Activated CD8-positive, alpha-beta memory T cell treated with anti-CD3 and anti-CD28 coated beads for 36 hours (primary cell): Measurements from ENCODE around the gene SFMBT2. TPM values are rescaled to one million over a fixed set of nuclear protein-coding genes. Genes with fewer than 3 reads are reported as not detected.
"Not testable (repeated sequence)": the region's sequence is repeated elsewhere in the genome, so short reads cannot be mapped to it uniquely, and the experiment has no call there.

Experiments
- CTCF ChIA-PET: fragments of 350-600 bp; sonication (Branson Sonifier 250); formaldehyde crosslinking; loops from one replicate; lab custom pipeline; 2021; ENCODE audit warnings: antibody characterized with exemption; lab: Charles Lee
- POLR2A ChIA-PET: fragments of 350-600 bp; sonication (Branson Sonifier 250); formaldehyde crosslinking; loops from one replicate; lab custom pipeline; 2021; ENCODE audit warnings: antibody characterized with exemption; lab: Charles Lee
- total RNA-seq, 2 experiments: library from RNA; stranded (reverse); gene quantifications; one replicate each; pipeline ENCODE4 v1.2.3, GENCODE V29; 2021

Gene SFMBT2
- total RNA-seq, 2 experiments from 2014 or later, result 22.6 to 23.0 TPM

DNA sequence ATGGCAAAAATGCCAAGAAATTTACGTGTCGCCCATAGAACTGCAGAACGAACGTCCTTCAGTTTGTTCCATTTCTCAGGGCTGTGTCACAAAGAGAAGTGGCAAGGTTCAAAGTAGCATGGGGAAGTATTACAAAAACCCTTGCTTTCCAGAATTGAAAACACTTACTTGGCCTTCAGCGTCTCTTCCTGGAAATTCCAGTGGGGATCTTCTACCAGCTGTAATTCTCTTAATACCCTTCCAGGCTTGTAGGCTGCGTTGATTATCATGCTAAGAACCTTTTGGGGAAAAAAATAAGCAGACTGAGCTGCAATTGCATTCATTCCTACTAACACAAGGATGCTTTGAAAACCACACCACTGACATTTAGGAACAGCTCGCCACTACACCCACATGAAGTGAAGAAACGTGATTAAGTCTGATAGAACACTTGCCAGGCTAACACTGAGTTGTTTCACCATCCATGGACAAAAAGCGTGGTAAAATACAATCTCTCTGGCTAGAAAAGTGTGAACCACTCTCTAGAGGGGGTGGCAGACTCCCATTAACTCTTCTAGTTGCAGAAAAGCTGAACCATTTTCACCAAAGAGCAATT, 222.3 kb downstream of the SFMBT2 start:
- ChIA-PET CTCF (no interaction called here), POLR2A (no interaction called here)

DNA sequence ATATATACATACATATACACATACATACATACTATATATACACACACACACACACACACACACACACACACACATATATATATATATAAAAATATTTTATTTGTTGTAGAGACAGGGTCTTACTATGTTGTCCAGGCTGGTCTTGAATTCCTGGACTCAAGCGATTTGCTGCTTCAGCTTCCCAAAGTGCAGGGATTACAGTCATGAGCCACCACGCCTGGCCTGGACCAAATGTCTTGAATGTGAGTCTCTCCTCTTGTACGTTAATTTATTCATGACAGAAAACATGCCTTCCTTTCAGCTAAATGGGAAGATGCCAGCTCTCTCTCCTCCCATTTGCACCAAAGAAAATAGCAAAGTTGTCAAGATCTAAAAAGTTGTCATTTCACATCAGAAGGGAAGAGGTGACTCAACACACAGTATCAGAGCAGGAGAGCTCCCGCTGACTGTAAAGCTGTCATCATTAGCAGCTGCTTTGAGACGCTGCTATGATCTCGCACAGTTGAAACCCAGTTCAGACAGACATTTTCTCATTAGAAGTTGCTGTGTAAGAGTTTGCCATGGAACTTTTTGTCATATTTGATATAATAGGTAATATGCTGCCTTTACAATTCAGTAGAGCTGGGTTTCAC, 224.3 kb downstream of the SFMBT2 start:
- ChIA-PET CTCF (no interaction called here), POLR2A (no interaction called here)

DNA sequence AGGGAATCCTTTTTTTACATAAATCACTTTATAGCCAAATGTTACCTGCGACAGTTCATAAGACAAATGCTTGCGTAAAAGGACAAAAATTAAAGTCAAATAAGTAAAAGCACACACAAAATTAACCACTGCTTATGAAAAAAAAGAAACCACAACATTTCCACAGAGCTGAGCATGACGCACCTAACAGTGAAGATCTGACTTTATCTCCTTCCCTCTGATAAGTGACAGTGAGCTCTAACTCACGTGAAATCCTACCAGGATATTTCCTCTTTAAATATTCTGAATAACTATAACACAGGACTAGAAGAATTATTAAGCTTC, 225.5 kb downstream of the SFMBT2 start:
- ChIA-PET POLR2A (no interaction called here), CTCF (no interaction called here)

- POLR2A ChIA-PET, result no interaction called here
- CTCF ChIA-PET, result no interaction called here
These were observed 226.0 kb downstream of the SFMBT2 start for GRCh38 chr10:7184660-7185366.

- CTCF ChIA-PET, POLR2A ChIA-PET: not testable (repeated sequence)
These were observed 226.7 kb downstream of the SFMBT2 start for GRCh38 chr10:7184116-7184515.

- POLR2A ChIA-PET, result not testable (repeated sequence)
These were observed 228.5 kb downstream of the SFMBT2 start for GRCh38 chr10:7182327-7182726.

GRCh38 chr10:7181420-7181819, 229.4 kb downstream of the SFMBT2 start:
- ChIA-PET POLR2A (no interaction called here), CTCF (interaction anchor here (0.7 kb wide), 1 partner anchor 91 kb away, joined by 3 read pairs; no protein-coding TSS in a partner anchor)

More at GRCh38 chr10:7182327-7182726, 228.5 kb downstream of the SFMBT2 start:
- CTCF ChIA-PET, result not testable (repeated sequence)

- ChIA-PET CTCF (no interaction called here), POLR2A (no interaction called here)
These were observed 231.3 kb downstream of the SFMBT2 start for GRCh38 chr10:7179536-7179935.

DNA sequence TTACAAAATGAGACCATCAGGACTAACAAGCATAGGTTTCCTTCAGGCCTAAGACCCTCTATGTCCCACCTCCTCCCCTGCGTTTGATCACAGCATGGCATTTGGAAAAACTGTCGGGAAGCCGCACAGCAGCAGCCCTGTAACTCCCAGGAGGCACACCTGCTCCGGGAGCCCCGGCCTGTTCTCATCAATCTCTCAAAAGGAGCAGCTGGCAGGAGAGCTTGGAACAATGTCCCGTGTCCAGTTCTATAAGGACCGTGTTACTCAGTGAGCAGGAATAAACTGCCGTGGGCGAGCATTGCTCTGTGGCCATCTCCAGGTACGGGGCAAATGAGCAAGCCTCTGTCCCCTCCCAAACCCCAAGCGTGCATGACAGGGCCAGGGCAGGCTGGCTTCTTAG, 236.9 kb downstream of the SFMBT2 start:
- ChIA-PET CTCF (no interaction called here), POLR2A (no interaction called here)

- CTCF ChIA-PET, result no interaction called here
- POLR2A ChIA-PET, result no interaction called here
These were observed 239.0 kb downstream of the SFMBT2 start for GRCh38 chr10:7171825-7172224.

DNA sequence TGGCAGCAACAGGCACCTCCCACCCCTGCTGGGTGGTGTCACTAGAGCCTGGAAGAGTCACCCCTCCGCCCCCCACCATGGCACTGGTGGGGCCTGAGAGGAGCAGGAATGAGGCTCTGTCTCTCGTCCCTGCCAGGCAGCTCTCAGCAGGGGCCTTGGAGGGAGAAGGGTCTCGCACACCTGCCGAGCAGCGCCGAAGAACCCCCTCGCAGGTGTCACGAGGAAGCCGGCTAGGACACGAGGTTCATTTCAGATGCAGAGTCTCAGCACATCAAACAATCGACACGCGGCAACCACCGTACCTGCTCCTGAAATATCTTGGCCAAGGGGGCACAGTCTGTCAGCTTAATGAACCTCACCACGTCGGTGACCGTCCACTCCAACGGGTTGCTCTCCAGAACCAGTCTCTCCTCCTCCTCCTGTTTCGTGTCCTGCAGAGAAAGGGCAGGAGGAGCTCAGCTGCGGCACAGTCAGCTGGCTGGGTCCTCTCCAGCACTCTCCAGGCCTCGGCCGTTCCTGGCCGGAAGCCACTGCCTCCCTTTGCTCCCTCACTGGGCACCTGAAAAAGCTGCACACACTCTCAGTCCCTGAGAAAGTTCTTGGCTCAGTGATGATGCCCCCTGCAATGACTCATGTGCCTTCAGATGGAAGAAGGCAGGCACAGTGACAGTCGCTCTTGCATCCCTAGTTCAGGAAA, 240.1 kb downstream of the SFMBT2 start:
- CTCF ChIA-PET, result no interaction called here
- POLR2A ChIA-PET, result no interaction called here

DNA sequence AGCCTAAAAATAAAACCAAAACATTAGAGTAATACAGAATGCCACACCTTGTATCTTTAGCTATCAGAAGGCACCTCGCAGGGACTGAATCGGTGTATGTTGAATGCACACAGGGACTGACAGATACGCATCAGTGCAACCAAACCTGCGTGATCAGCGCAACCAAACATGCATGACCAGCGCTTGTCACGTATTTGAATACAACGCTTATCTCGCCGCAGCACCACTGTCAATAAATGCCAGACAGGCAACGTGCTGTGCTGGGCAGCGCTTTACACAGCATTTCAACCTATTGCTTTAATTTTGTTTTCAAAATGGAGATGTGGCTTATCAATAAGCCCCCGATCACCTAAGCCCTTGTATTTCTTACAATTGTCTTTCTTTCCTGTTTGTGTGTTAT, 242.4 kb downstream of the SFMBT2 start:
- CTCF ChIA-PET, result no interaction called here

GRCh38 chr10:7165500-7166177, 245.2 kb downstream of the SFMBT2 start:
- ChIA-PET POLR2A (no interaction called here), CTCF (no interaction called here)

More for the DNA sequence above, 242.4 kb downstream of the SFMBT2 start:
- POLR2A ChIA-PET, result no interaction called here

DNA sequence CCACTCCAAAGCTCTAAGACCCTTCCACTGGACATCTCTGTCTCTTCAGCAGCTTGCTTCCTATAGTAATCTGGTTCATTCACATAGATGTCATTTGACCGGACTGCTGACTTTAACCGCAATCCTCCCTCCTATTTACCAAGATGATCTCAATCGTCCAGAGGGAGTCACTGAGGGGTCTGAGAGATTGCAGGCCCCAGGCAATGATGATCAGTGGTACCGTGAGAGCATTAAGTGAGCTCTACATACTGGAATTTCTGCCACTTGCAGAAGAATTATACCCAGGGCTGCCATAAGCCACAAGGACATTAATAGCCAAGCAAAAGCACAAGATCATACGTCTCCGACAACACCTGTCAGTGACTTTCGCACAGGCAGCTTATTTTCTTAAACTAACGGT, 245.9 kb downstream of the SFMBT2 start:
- POLR2A ChIA-PET, result no interaction called here
- CTCF ChIA-PET, result no interaction called here

DNA sequence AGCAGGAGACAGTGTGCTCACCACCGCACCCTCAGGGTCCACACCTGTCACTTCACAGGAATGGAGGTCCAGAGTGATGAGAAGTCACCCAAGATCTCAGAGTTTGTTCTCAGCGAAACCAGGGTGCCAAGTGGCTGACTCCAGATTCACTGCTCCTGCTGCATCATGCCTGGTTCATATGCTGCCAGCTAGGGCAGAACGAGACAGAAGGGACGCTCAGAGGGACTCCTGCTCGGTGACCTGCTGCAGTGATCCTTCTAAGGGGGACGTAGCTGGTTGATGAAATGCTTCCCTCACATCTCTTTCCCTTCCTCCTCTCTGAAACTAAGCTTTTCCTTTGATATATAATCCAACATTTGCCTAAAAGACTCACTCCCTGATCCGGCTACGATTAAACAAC, 248.5 kb downstream of the SFMBT2 start:
- CTCF ChIA-PET, result no interaction called here

DNA sequence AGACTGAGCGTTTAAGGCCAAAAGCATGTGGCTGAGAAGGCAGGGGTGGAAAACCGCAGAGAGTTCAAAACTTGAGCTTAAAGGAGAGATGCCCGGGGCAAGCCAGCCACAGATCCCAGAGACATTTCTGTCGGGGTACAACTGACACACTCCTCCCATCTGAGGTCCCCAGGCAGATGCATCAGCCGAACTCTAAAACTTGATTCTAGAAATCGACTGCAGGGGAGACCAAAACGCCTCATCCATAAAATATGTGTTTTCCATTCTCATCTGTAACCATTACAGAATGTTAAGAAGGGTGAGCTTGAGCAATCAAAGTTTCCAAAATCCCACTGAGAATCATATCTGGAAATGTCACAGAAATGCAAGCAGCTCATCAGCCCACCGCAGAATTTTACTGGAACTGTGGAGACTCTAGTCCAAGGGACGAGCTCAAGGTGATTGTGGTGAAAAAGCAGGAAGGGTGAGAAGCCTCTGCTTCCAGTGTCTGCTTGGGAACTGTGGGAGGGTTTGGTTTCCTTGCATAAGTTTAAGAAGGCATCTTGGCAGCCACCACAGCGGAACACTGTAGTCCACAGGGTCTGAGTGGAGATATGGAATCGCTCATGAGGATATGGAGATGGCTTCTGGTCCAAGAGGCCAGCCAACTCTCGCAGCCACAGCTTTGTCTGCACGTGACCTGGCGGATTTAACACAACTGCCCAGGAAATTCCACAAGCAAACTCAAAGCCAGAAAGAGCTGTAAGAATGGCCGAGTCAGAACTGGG, 249.2 kb downstream of the SFMBT2 start:
- ChIA-PET CTCF (no interaction called here), POLR2A (no interaction called here)

More for the DNA sequence above, 248.5 kb downstream of the SFMBT2 start:
- POLR2A ChIA-PET, result no interaction called here

GRCh38 chr10:7159928-7160327, 250.9 kb downstream of the SFMBT2 start:
- ChIA-PET POLR2A (no interaction called here), CTCF (interaction anchor here (1.2 kb wide), 1 partner anchor 242 kb away, joined by 3 read pairs; no protein-coding TSS in a partner anchor)

- ChIA-PET CTCF (interaction anchor here (1.2 kb wide), 1 partner anchor 241 kb away, joined by 3 read pairs; no protein-coding TSS in a partner anchor), POLR2A (no interaction called here)
These were observed 251.3 kb downstream of the SFMBT2 start for GRCh38 chr10:7159517-7159916.

DNA sequence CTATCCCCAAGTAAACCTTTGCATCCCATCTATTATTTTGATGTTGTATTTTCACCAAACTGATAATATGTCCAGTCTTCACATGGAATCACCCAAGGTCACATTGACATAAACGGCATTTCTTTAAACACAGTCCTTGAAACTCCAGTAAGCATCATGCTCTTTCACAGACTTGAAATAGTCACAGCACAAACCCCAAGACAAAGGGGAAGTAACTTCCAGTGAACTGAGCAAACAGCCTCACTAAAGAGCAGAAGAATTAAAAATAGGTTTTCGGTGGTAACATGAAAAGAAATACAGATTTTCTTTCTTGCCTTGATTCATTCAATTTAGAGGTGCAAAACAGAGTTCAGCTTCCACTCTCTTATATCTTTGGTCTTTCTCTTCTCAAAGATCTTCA, 253.7 kb downstream of the SFMBT2 start:
- POLR2A ChIA-PET, result no interaction called here
- CTCF ChIA-PET, result no interaction called here
